GM12872 (cell line): ENCODE results near the gene HSD17B4.

Experiments used
- TF ChIP-seq, protein P1 (sequence below): IDR thresholded peaks from 3 replicates; pipeline ENCODE4 v1.5.1; 2011; ENCODE audit warnings: low read depth, mild to moderate bottlenecking, low read length, moderate library complexity; ENCODE audit not compliant: insufficient read depth

HSD17B4 gene

DNA sequence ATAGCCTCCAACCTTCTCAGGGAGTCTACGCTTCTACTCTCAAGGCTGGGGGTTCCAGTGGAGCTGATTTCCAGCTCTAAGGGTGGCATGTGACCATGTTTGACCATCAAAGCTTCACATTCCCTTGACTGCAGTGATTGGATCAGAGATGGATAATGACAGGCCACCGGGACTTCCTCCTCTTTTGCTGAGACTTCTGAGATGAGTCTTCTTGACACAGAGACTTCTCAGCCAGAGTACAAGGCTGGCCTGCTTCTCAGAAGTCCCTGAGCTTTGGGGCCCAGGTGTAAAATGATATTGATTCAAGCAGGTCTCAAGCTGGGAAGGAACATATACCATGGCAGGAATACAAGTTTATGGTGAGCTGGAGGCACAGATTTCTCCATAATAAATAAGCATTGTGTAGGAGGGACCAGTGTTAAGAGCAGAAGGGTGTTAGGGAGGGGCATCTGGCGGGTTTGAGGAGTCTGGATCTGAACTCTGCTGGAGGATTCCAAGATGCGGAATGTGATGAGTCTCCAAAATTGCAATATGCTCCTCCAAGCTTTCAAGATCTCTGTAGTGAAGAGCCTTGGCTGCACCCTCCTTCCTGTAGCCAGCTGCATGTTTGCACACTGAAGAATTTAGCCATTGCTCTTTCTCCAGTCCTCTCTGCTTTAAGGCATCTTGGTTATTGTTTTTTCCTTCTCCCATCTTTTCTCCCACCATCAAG lies 41.7 kb upstream of the HSD17B4 start:
- TF ChIP-seq, protein P1, sequence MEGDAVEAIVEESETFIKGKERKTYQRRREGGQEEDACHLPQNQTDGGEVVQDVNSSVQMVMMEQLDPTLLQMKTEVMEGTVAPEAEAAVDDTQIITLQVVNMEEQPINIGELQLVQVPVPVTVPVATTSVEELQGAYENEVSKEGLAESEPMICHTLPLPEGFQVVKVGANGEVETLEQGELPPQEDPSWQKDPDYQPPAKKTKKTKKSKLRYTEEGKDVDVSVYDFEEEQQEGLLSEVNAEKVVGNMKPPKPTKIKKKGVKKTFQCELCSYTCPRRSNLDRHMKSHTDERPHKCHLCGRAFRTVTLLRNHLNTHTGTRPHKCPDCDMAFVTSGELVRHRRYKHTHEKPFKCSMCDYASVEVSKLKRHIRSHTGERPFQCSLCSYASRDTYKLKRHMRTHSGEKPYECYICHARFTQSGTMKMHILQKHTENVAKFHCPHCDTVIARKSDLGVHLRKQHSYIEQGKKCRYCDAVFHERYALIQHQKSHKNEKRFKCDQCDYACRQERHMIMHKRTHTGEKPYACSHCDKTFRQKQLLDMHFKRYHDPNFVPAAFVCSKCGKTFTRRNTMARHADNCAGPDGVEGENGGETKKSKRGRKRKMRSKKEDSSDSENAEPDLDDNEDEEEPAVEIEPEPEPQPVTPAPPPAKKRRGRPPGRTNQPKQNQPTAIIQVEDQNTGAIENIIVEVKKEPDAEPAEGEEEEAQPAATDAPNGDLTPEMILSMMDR: no peak

DNA sequence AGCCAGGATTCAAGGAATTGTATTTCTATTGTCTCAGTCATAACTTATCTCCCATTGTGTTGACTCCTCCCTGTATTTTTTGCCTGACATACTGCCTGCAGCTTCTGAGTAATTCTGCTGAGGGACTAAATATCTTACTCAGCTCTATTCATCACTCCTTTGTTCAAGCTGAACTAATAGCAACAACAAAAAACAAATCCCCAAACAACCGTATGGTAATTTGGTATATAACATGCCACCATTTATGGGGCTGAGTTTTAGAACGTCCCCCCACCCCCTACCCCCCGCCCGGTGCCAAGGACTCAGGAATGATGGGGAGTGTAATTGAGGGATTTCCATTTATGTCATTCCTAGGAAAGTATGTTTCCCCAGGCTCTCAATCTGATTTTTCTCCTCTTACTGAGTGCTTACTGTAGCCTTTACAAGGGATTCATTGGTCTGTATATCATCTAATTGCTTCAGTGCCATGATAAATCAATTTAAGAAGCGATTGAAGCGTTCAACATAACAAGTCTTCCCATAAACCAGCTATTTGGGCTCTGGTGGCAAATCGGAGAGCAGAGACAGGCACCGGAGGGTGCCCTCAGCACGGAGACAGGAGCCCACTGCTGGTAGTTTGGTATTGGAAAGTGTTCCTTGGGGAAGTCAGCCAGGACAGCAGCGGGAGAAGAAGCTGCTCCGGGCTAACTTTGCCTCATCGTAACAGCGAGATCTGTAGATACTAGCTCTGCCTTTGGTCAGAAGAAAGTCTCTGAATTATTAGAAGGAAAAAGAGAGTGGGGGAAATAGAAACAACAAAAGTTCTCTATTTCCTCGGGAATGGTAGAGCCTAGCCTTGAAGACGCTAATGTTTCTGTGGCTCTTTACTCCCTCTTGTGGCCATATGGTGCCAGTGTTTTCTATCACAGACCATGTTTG lies 40.7 kb upstream of the HSD17B4 start:
- TF ChIP-seq, protein P1: peak; percentile 84

DNA sequence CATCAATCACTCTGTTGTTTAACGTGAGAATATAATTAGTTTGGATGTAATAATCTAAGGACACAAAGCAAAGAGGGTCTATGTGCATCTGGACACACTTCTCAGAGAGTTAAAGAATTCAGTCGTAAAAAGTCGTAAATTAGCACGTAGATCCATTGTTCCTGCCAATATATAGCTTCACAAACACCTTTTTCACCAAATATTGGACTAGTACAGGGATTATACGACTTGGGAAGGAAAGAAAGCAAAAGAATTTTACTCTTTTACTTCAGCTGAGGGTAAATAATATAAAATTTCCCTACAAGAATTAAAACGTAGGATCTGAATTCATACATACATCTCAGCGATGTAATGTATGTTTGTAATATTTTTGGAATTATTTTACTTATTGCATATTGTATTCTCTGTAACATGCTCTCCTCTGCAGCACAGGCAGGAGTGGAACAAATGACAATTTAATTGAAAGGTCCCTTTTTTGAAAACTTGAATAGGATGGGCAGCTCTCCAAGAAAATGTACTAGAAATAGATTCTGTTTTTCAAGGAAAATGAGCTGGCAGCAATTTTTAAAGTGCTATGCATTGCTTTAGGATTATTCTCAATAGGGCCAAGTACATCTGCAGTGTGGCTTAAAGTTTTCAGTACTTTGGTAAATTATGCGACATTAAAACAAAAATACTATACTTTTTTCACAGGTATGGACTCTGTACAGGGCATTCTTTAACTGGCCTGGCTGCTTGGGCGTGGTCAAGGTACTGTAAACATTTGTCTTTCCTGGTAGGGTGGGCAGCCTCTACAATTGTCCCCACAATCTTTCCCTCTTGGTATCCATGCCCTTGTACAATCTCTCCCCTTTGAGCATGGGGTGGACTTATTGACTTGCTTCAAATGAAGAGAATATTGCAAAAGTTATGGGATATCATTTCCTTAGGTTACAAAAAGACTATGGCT lies 39.7 kb upstream of the HSD17B4 start:
- TF ChIP-seq, protein P1: no peak

DNA sequence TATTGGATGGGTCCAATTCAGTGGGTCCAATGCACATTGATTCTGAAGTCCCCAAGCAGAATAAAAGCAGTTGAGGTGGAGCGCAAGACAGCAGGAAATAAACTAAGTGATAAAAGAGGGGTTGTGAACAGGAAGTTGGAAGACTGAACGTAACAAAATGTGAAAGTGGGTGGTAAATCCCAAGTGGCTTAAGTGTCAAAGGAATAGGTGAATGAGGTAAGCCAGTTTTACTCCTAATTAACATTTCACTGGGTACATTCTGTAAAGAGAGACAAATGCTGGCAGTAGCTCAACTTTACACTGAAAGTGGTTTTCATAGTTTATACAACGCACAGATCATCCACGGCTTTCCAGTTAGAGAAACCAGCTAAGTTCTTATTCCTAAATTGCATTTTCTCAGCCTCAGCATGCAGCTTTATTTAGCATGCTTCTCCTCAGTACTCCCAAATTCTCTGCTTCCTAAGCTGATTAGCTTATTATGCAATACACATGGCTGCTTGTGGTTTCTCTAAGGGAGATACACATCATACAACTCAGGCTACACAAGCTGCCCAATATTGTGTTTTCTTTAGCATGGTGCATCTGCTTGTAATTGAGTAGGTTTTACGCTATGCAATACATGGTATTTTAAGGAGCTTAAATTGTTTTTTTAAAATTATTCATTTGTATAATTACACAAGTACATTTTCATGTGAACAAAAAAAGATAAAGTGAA lies 34.2 kb upstream of the HSD17B4 start:
- TF ChIP-seq, protein P1: no peak

DNA sequence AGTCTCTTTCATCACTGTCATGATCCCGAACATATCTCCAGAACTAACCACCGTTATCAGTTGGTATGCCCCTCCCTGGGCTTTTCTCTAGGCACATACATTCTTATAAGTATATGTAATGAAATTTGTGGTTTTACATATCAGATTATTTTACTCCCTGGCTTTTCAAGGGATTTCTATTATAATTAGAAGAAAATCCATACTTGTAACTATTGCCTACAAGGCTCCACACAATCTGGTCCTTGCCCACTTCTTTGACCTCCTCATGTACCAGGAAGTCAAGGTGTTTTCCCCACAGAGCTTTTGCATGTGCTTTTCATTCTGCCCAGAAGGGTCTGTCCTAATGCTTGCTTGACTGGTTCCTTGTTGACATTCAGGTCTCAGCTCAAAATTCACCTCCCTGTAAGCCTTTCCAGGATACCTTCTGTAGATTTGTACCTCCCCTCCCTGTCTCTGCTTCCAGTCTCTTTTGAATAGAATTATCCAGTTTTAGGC lies 33.6 kb upstream of the HSD17B4 start:
- TF ChIP-seq, protein P1: peak; percentile 16; the same call in 1 of the 3 replicates

DNA sequence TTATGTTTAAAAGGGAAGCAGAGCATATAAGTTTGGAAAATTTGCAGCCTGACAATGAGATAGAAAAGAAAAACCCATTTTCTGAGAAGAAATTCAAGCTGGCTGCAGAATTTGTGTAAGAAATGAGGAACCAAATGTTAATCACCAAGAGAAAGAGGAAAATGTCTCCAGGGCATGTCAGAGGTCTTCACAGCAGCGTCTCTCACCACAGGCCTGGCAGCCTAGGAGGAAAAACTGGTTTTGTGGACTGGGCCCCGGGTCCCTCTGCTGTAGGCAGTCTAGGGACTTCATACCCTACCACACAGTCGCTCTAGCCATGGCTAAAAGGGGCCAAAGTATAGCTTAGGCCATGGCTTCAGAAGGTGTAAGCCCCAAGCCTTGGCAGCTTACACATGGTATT lies 32.1 kb upstream of the HSD17B4 start:
- TF ChIP-seq, protein P1: no peak
